ENCODE results near the gene PARD3B.

- no peak for TF ChIP-seq SUZ12 (IDR thresholded peaks at IDR 0.05; ENCODE audit: extremely low read depth, insufficient read depth, insufficient read length)
- TF ChIP-seq ZNF274 (IDR thresholded peaks at IDR 0.05; ENCODE audit: low read depth, low read length): no peak
- TF ChIP-seq YY1 (IDR thresholded peaks at IDR 0.05; ENCODE audit: insufficient read depth, insufficient read length): no peak
Measured at GRCh38 chr2:204514439-204514838, 30.8 kb upstream of the PARD3B start.

All from NT2/D1 (cell line).